IPS DF 6.9 (cell line): ENCODE data around the gene MDGA2.
"Not testable (repeated sequence)": the region's sequence is repeated elsewhere in the genome, so short reads cannot be mapped to it uniquely, and the experiment has no call there.

Experiments
- DNase-seq: peaks from one replicate; pipeline ENCODE4 v3.0.0-alpha.2; 2013; ENCODE audit warnings: low read depth, low spot score
- H3K27ac ChIP-seq: one replicate; pipeline ENCODE4 v1.5.1; 2013; ENCODE audit warnings: low read length, control low read depth
- H3K27me3 ChIP-seq: 2 replicates; pipeline ENCODE4 v1.6.1; 2013; ENCODE audit warnings: mild to moderate bottlenecking, low read length; ENCODE audit not compliant: control insufficient read depth, insufficient read depth
- H3K36me3 ChIP-seq: 2 replicates; pipeline ENCODE4 v1.6.1; 2013; ENCODE audit warnings: low read length; ENCODE audit not compliant: control insufficient read depth, insufficient read depth
- H3K4me1 ChIP-seq: 2 replicates; pipeline ENCODE4 v1.6.1; 2013; ENCODE audit warnings: low read length; ENCODE audit not compliant: control insufficient read depth, insufficient read depth
- H3K4me3 ChIP-seq: 2 replicates; pipeline ENCODE4 v1.5.1; 2013; ENCODE audit warnings: mild to moderate bottlenecking, low read length
- H3K9me3 ChIP-seq: 2 replicates; pipeline ENCODE4 v1.6.1; 2013; ENCODE audit warnings: low read length, inconsistent platforms; ENCODE audit not compliant: control insufficient read depth, insufficient read depth
- WGBS: extraction: QIAGEN DNeasy Blood & Tissue Kit; methylation state at CpG from one replicate; pipeline ENCODE4 v1.1.7; 2013; ENCODE audit warnings: mixed read lengths, missing lambda C conversion rate; ENCODE audit not compliant: insufficient read length, insufficient coverage; 5-methylcytosine and 5-hydroxymethylcytosine counted together

Gene MDGA2

GRCh38 chr14:47171896-47172295, 503.5 kb downstream of the MDGA2 start:
- WGBS, result no CpG with 5 or more reads among the region's 10 CpGs
- H3K27ac ChIP-seq, H3K36me3 ChIP-seq, H3K4me3 ChIP-seq, H3K4me1 ChIP-seq, DNase-seq, H3K9me3 ChIP-seq, H3K27me3 ChIP-seq: not testable (repeated sequence)

DNA sequence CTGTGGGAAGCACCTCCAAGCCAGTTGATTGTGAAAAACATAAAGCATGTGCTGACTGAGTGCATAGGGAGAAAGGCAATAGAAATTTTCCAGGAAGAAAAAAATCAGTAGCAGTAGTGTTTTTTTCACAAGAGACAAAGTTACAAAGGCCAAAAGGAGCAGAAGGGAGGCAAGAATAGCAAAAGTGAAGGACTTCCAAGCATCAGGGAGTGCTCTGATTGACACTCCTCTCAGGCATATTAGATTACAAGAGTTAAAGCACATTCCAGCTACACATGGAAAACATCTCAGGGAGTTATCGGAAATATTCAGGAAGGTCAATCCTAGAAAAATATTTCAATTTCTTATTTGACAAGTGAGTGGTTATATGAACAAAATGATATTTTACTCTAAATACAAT, 508.0 kb downstream of the MDGA2 start:
- Histone ChIP-seq H3K36me3 (no peaks in the 10 kb centered on the region), H3K27ac (no peak overlapping the region), H3K27me3 (no peaks in the 10 kb centered on the region), H3K9me3 (peaks cover 3% of the 10 kb centered on the region), H3K4me3 (no peak overlapping the region), H3K4me1 (no peaks in the 10 kb centered on the region)
- no peak for DNase-seq
- WGBS, result no CpG with 5 or more reads among the region's 1 CpG

- H3K4me1 ChIP-seq, result no peaks in the 10 kb centered on the region
- no CpG with 5 or more reads among the region's 13 CpGs for WGBS
- H3K27me3 ChIP-seq, result no peaks in the 10 kb centered on the region
- H3K9me3 ChIP-seq, result no peaks in the 10 kb centered on the region
- no peak overlapping the region for H3K27ac ChIP-seq
- DNase-seq, result no peak
- H3K4me3 ChIP-seq, result no peak overlapping the region
- H3K36me3 ChIP-seq, result no peaks in the 10 kb centered on the region
Observed at GRCh38 chr14:47155395-47155794, 520.0 kb downstream of the MDGA2 start.

DNA sequence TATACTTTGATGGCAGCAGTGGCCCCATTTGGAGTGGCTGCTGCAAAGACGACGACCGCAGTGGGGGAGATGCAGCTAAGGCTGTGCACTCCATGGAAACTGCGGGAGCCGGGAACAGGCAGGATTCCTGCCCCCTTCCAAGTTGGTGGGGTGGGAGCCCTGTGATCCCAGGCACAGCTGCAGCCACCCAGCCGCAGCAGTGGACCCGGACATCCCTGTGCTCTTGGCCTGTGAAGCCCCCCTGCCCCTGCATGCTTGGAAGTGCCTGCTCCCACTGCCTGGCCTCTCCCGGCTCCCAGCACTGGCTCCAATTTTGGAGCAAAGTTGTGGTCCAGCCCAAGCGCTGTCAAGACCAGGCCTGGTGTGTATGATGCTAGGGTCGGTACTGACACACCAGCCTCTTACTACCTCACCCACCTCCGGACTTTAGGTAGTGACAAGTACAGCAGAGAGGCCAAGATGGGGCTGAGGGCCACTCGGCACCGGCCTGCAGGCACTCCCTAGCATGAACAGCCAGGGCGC, 521.1 kb downstream of the MDGA2 start:
- WGBS, result no CpG with 5 or more reads among the region's 14 CpGs
- Histone ChIP-seq H3K27me3 (no peaks in the 10 kb centered on the region), H3K9me3 (no peaks in the 10 kb centered on the region), H3K4me1 (no peaks in the 10 kb centered on the region), H3K36me3 (no peaks in the 10 kb centered on the region), H3K4me3 (no peak overlapping the region), H3K27ac (no peak overlapping the region)
- no peak for DNase-seq

DNA sequence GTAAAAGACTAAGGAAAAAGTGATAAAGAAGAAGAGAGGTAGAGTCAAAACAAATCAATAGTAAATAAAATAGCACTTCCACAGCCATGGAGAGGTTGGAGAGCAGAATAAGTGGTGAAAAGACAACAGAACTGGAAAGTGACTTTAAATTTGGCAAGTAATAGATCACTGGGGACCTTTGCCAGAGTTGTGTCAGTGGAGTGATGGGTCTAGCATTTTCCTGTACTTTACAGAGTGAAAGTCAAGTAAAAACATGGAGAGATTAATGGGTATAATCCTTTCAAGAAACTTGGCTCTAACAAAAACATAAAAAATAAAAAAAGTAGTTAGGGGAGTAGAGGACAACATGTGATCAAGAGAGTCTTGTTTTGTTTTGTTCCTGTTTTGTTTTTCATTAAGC, 521.7 kb downstream of the MDGA2 start:
- Histone ChIP-seq H3K27me3 (no peaks in the 10 kb centered on the region), H3K4me3 (no peak overlapping the region), H3K9me3 (no peaks in the 10 kb centered on the region), H3K36me3 (no peaks in the 10 kb centered on the region), H3K4me1 (no peaks in the 10 kb centered on the region), H3K27ac (no peak overlapping the region)
- no peak for DNase-seq

DNA sequence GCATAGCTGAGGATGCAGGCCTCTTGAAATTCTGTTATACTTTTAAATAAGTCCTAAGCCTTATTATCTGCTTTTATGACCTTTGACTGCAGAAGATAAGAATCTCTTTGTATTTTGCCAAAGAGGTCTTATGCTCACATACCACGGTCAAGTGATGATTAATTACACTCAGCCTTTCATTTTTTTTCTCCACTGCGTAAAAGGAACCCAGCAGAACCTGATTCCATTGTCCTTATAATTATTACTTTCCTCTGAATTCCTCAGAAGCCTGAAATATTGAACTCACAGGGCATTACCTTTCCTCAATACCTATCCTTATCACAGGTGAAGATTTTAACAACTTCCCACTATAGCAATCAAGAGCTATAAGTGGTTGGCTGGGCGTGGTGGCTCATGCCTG, 525.1 kb downstream of the MDGA2 start:
- Histone ChIP-seq H3K36me3 (no peaks in the 10 kb centered on the region), H3K4me3 (no peak overlapping the region), H3K4me1 (no peaks in the 10 kb centered on the region), H3K9me3 (no peaks in the 10 kb centered on the region), H3K27me3 (no peaks in the 10 kb centered on the region), H3K27ac (no peak overlapping the region)
- no peak for DNase-seq
- no CpG with 5 or more reads among the region's 3 CpGs for WGBS

DNA sequence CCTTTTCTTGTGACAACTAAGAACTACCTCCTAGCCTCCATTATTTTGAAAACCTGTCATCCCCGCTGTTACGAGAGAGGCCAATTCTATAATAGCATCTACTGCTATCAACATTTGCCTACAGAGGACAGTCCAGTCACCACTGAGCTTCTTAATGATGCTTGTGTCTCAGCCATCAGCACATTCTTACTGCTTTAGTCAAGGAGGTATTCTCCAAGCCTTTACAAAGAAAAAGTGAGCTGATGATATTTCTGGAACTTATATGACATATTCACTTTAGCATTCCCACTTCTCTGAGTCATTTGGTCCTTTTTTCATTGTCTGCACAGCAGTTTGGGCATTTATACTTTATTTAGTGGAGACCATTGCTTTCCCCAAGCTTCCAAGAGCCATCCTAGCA, 526.1 kb downstream of the MDGA2 start:
- no peaks in the 10 kb centered on the region for H3K36me3 ChIP-seq
- no CpG with 5 or more reads among the region's 2 CpGs for WGBS
- H3K9me3 ChIP-seq, result no peaks in the 10 kb centered on the region
- DNase-seq, result no peak
- no peak overlapping the region for H3K27ac ChIP-seq
- H3K4me1 ChIP-seq, result no peaks in the 10 kb centered on the region
- H3K4me3 ChIP-seq, result no peak overlapping the region
- H3K27me3 ChIP-seq, result no peaks in the 10 kb centered on the region

DNA sequence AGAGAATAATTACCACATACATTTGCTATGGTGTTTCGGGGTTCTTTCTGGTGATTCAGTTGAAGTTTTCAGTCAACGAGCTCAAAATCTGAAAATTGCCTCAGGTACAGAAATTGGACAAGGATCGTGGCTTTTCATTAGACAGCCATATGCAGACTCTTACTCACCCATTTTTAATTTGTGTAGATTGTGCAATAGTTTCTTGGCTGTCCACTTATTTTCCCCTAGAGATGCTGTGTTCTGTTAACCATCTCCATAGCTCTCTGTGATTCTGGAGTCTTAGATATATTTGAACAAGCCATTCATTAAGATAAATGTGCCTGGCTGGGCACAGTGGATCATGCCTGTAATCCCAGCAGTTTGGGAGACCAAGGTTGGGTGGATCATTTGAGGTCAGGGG, 526.7 kb downstream of the MDGA2 start:
- no peaks in the 10 kb centered on the region for H3K9me3 ChIP-seq
- H3K4me1 ChIP-seq, result no peaks in the 10 kb centered on the region
- no peak overlapping the region for H3K27ac ChIP-seq
- no peaks in the 10 kb centered on the region for H3K27me3 ChIP-seq
- no peak overlapping the region for H3K4me3 ChIP-seq
- H3K36me3 ChIP-seq, result no peaks in the 10 kb centered on the region
- DNase-seq, result no peak
- no CpG with 5 or more reads among the region's 3 CpGs for WGBS

DNA sequence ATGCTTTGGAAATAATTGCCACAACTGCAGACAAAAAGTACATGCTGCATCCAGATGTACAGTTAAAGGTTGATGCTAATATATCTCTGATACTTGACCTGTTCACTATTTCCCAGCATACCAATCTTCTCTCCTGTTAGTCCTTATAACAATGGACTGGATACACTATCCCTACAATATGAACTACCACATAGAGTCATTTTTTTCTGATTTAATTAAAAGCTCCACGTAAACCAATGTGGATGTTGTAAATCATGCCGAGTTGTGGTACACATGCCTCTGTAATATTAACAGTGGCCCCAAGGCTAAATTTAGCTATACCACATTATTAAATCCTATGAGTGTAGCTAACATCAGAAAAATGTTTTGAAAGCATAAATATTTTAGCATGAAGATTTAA, 554.8 kb downstream of the MDGA2 start:
- Histone ChIP-seq H3K9me3 (no peaks in the 10 kb centered on the region), H3K27ac (no peak overlapping the region), H3K4me1 (no peaks in the 10 kb centered on the region), H3K27me3 (no peaks in the 10 kb centered on the region), H3K4me3 (no peak overlapping the region), H3K36me3 (no peaks in the 10 kb centered on the region)
- WGBS, result no CpG with 5 or more reads among the region's 2 CpGs
- no peak for DNase-seq

DNA sequence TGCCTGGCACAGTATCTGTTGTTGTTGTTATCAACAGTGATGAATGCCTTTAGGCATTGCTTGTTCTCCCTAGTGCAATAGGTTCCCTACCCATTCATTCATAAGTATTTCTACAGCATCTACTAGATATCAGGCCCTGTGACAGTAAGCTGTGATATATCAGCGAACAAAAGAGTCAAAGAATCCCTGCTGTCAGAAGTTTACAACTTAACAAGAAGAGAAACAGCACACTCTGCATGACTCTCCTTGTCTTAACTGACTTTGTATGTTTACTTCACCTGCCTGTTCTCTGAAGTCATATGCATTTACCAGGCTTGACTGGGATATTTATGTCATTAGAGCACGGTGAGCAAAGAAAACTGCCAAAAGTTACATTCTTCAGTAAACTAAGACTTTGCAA, 571.6 kb downstream of the MDGA2 start:
- no peaks in the 10 kb centered on the region for H3K36me3 ChIP-seq
- H3K27ac ChIP-seq, result no peak overlapping the region
- DNase-seq, result no peak
- no peaks in the 10 kb centered on the region for H3K4me1 ChIP-seq
- no peaks in the 10 kb centered on the region for H3K9me3 ChIP-seq
- no peak overlapping the region for H3K4me3 ChIP-seq
- no CpG with 5 or more reads among the region's 2 CpGs for WGBS
- no peaks in the 10 kb centered on the region for H3K27me3 ChIP-seq

- WGBS, result no CpG with 5 or more reads among the region's 3 CpGs
- no peak for DNase-seq
- H3K27ac ChIP-seq, result no peak overlapping the region
- H3K4me1 ChIP-seq, result no peaks in the 10 kb centered on the region
- H3K27me3 ChIP-seq, result no peaks in the 10 kb centered on the region
- no peak overlapping the region for H3K4me3 ChIP-seq
- no peaks in the 10 kb centered on the region for H3K36me3 ChIP-seq
- no peaks in the 10 kb centered on the region for H3K9me3 ChIP-seq
Observed at GRCh38 chr14:47102472-47102871, 572.9 kb downstream of the MDGA2 start.
